ENCODE results near the gene CHRNA4.
"Not testable (repeated sequence)": the region's sequence is repeated elsewhere in the genome, so short reads cannot be mapped to it uniquely, and the experiment has no call there.

The CHRNA4 gene

DNA sequence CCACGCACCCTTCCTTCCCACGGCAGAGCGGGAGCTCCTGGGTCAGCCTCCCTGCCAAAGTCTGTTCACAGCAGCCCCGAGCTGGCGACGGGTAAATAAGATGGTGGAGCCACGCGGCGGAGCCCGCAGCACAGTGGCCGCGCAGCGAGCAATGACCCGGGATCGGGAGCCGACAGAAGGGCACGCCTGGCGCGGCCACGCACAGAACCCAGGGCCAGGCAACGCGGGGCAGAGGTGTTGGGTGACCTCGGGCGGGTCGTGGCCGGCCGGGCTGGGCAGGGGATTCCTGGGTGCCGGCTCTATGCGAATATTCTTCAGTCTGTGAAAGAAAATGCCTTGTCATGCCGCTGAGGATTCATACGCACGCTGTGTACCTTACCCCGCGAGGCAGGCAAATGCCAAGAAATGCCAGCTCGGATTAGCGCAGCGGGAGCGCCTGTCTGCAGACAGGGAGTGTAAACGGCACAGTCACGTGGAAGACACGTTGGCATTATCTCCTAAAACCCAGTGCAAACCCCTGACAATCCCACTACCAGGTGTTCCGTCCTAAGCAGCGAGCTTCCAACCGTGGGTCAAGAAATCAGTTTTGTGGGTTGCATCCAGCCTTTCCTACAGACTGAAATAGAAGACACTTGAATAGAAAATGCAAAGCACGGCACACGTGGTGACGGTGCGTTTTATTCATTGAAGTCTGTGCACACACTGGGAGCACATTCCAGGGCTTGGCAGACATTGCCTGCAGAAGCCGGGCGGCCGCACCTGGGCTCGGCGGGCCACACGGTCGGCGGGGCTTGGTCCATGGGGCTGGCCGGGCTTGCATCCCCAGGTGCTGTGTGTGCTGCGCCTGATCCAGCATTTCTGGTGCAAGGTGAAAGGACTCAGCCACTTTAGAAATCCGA lies 18.3 kb downstream of the CHRNA4 start:
- Histone ChIP-seq H3K27ac (ENCODE audit: low read depth, low read length) (no peak overlapping the region), H3K4me1 (ENCODE audit: control insufficient read depth in 5 of 5, insufficient read depth in 5 of 5, low read length in 5 of 5) (peaks cover 4 to 37% (median 34%) of the 10 kb centered on the region in 5 donors), H3K4me3 (ENCODE audit: low read depth in 1 of 5, low read length in 5 of 5) (no peak overlapping the region), H3K27me3 (ENCODE audit: control insufficient read depth in 5 of 5, insufficient read depth in 4 of 5, low read length in 5 of 5) (peaks cover 0 to 12% (median 6%) of the 10 kb centered on the region in 5 donors), H3K9ac (ENCODE audit: low read length in 5 of 5) (no peak overlapping the region), H3K9me3 (ENCODE audit: control insufficient read depth in 5 of 5, low read length in 5 of 5) (no peaks in the 10 kb centered on the region), H3K36me3 (ENCODE audit: control insufficient read depth in 5 of 5, insufficient read depth in 5 of 5, low read length in 5 of 5) (no peaks in the 10 kb centered on the region)

DNA sequence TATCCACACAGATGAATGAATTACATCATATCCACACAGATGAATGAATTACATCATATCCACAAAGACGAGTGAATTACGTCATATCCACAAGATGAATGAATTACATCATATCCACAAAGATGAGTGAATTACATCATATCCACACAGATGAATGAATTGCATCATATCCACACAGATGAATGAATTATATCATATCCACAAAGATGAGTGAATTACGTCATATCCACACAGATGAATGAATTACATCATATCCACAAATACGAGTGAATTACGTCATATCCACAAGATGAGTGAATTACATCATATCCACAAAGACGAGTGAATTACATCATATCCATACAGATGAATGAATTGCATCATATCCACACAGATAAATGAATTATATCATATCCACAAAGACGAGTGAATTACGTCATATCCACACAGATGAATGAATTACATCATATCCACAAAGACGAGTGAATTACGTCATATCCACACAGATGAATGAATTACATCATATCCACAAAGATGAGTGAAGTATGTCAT lies 20.9 kb downstream of the CHRNA4 start:
- Histone ChIP-seq H3K27me3 (ENCODE audit: control insufficient read depth in 5 of 5, insufficient read depth in 4 of 5, low read length in 5 of 5) (peaks cover 0 to 23% (median 20%) of the 10 kb centered on the region in 5 donors), H3K4me1 (ENCODE audit: control insufficient read depth in 5 of 5, insufficient read depth in 5 of 5, low read length in 5 of 5) (peaks cover 1 to 26% (median 20%) of the 10 kb centered on the region in 5 donors)
- H3K36me3 ChIP-seq (ENCODE audit: control insufficient read depth in 5 of 5, insufficient read depth in 5 of 5, low read length in 5 of 5); H3K4me3 ChIP-seq (ENCODE audit: low read depth in 1 of 5, low read length in 5 of 5); H3K9ac ChIP-seq (ENCODE audit: low read length in 5 of 5); H3K27ac ChIP-seq (ENCODE audit: low read depth, low read length); H3K9me3 ChIP-seq (ENCODE audit: control insufficient read depth in 5 of 5, low read length in 5 of 5): not testable (repeated sequence)

DNA sequence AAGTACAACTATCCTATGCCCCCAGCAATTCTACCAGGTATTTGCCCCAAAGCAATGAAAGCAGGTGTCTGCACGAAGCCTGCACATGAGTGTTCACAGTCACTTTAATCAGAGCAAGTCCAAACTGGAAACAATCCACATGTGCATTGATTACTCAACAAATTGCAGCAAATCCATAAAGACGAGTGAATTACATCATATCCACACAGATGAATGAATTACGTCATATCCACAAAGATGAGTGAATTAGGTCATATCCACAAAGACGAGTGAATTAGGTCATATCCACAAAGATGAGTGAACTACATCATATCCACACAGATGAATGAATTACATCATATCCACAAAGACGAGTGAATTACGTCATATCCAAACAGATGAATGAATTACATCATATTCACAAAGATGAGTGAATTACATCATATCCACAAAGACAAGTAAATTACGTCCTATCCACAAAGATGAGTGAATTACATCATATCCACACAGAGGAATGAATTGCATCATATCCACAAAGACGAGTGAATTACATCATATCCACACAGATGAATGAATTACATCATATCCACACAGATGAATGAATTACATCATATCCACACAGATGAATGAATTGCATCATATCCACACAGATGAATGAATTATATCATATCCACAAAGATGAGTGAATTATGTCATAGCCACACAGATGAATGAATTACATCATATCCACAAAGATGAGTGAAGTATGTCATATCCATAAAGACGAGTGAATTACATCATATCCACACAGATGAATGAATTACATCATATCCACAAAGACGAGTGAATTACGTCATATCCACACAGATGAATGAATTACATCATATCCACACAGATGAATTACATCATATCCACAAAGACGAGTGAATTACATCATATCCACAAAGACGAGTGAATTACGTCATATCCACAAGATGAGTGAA lies 21.7 kb downstream of the CHRNA4 start:
- H3K27ac ChIP-seq (ENCODE audit: low read depth, low read length); H3K9ac ChIP-seq (ENCODE audit: low read length in 5 of 5); H3K36me3 ChIP-seq (ENCODE audit: control insufficient read depth in 5 of 5, insufficient read depth in 5 of 5, low read length in 5 of 5); H3K4me3 ChIP-seq (ENCODE audit: low read depth in 1 of 5, low read length in 5 of 5); H3K9me3 ChIP-seq (ENCODE audit: control insufficient read depth in 5 of 5, low read length in 5 of 5): not testable (repeated sequence)
- Histone ChIP-seq H3K4me1 (ENCODE audit: control insufficient read depth in 5 of 5, insufficient read depth in 5 of 5, low read length in 5 of 5) (peaks cover 0 to 18% (median 12%) of the 10 kb centered on the region in 5 donors), H3K27me3 (ENCODE audit: control insufficient read depth in 5 of 5, insufficient read depth in 4 of 5, low read length in 5 of 5) (peaks cover 0 to 29% (median 27%) of the 10 kb centered on the region in 5 donors)

DNA sequence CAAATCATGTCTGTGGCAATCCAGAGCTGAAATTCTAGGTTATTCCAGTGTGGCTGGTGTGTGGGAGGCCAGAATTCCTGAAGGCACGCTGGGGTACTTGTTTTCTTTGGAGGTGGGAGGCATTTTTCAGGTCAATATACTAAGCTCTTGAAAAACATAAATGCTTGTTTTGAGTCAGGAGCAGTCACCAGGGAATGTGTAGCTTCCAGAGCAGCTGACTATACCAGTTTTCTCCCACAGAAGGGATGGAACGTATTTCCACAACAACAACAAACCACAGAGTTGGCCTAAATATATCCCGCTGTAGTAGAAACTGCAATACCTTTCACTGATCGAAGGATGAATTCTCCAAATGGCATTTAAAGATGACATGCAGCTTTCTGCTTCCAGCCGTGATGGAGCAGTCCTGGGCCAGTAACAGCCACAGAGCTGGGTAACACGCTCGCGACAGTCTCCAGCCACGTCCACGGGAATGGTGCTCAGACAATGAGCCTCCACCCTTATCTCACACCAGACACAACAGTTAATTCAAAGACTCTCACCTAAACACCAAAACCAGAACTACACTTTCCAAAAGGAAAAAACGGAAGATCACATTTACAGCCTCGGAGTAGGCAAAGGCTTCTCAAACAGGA lies 23.2 kb downstream of the CHRNA4 start:
- no peaks in the 10 kb centered on the region for H3K9me3 ChIP-seq (ENCODE audit: control insufficient read depth in 5 of 5, low read length in 5 of 5)
- no peaks in the 10 kb centered on the region for H3K36me3 ChIP-seq (ENCODE audit: control insufficient read depth in 5 of 5, insufficient read depth in 5 of 5, low read length in 5 of 5)
- H3K9ac ChIP-seq (ENCODE audit: low read length in 5 of 5) = no peak overlapping the region
- H3K4me3 ChIP-seq (ENCODE audit: low read depth in 1 of 5, low read length in 5 of 5) = no peak overlapping the region
- no peak overlapping the region for H3K27ac ChIP-seq (ENCODE audit: low read depth, low read length)
- peaks cover 0 to 11% (median 0%) of the 10 kb centered on the region in 5 donors for H3K4me1 ChIP-seq (ENCODE audit: control insufficient read depth in 5 of 5, insufficient read depth in 5 of 5, low read length in 5 of 5)
- peaks cover 5 to 32% (median 29%) of the 10 kb centered on the region in 5 donors for H3K27me3 ChIP-seq (ENCODE audit: control insufficient read depth in 5 of 5, insufficient read depth in 4 of 5, low read length in 5 of 5)

DNA sequence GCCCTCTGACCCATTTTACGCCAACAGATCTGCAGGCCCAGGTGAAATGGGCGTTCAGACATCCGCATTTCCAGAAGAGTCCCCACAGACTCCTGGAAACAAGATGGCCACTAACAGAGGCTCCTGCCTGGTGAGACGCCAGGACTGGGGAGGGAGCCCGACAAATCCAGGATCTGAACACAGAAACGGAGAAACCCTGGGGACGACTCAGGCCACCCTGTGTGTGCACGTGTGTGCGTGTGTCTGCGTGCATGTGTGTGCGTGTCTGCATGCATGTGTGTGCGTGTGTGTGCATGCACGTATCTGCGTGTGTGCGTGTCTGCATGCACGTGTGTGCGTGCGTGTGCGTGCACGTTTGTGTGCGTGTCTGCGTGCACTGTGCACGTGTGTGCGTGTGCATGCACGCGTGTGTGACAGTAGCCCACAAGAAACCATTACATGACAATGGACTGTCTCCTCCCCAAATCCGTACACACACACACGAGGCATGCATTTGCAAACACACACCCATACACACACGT lies 24.9 kb downstream of the CHRNA4 start:
- Histone ChIP-seq H3K9ac (ENCODE audit: low read length in 5 of 5) (no peak overlapping the region), H3K4me3 (ENCODE audit: low read depth in 1 of 5, low read length in 5 of 5) (no peak overlapping the region), H3K27me3 (ENCODE audit: control insufficient read depth in 5 of 5, insufficient read depth in 4 of 5, low read length in 5 of 5) (peaks cover 5 to 45% (median 38%) of the 10 kb centered on the region in 5 donors), H3K27ac (ENCODE audit: low read depth, low read length) (no peak overlapping the region), H3K9me3 (ENCODE audit: control insufficient read depth in 5 of 5, low read length in 5 of 5) (peaks cover 0 to 10% (median 8%) of the 10 kb centered on the region in 5 donors), H3K36me3 (ENCODE audit: control insufficient read depth in 5 of 5, insufficient read depth in 5 of 5, low read length in 5 of 5) (no peaks in the 10 kb centered on the region), H3K4me1 (ENCODE audit: control insufficient read depth in 5 of 5, insufficient read depth in 5 of 5, low read length in 5 of 5) (peaks cover 0 to 11% (median 0%) of the 10 kb centered on the region in 5 donors)

DNA sequence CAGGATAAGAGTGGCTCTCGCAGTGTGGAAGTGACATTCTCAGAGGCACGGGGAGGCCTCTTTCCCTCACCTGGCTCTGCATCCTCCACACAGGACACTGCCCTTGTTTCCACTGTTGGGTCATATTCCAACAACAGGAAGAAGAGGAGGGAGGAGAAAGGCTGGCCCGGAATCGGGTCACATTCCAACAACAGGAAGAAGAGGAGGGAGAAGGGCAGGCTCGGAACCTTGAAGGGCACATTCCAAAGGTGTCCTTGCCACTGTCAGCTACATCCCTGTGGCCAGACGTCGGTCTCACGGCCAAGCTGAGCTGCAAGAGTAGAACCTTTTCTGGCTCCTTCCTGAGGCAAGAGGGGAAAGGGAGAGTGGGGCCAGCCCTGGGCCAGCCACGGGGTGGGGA lies 25.4 kb downstream of the CHRNA4 start:
- Histone ChIP-seq H3K4me1 (ENCODE audit: control insufficient read depth in 5 of 5, insufficient read depth in 5 of 5, low read length in 5 of 5) (peaks cover 0 to 11% (median 0%) of the 10 kb centered on the region in 5 donors), H3K4me3 (ENCODE audit: low read depth in 1 of 5, low read length in 5 of 5) (no peak overlapping the region), H3K9me3 (ENCODE audit: control insufficient read depth in 5 of 5, low read length in 5 of 5) (peaks cover 0 to 11% (median 8%) of the 10 kb centered on the region in 5 donors), H3K9ac (ENCODE audit: low read length in 5 of 5) (no peak overlapping the region), H3K27me3 (ENCODE audit: control insufficient read depth in 5 of 5, insufficient read depth in 4 of 5, low read length in 5 of 5) (peaks cover 8 to 50% (median 40%) of the 10 kb centered on the region in 5 donors), H3K27ac (ENCODE audit: low read depth, low read length) (no peak overlapping the region), H3K36me3 (ENCODE audit: control insufficient read depth in 5 of 5, insufficient read depth in 5 of 5, low read length in 5 of 5) (no peaks in the 10 kb centered on the region)

DNA sequence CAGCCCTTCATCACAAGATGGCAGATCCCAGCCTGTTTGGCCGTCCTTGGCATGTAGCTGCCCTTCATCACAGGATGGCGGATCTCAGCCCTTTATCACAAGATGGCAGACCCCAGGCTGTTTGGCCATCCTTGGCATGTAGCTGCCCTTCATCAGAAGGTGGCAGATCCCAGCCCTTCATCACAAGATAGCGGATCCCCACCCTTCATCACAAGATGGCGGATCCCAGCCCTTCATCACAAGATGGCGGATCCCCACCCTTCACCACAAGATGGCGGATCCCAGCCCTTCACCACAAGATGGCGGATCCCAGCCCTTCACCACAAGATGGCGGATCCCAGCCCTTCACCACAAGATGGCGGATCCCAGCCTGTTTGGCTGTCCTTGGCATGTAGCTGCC lies 26.1 kb downstream of the CHRNA4 start:
- not testable (repeated sequence) for H3K36me3 ChIP-seq (ENCODE audit: control insufficient read depth in 5 of 5, insufficient read depth in 5 of 5, low read length in 5 of 5); H3K4me3 ChIP-seq (ENCODE audit: low read depth in 1 of 5, low read length in 5 of 5); H3K27ac ChIP-seq (ENCODE audit: low read depth, low read length); H3K9ac ChIP-seq (ENCODE audit: low read length in 5 of 5)
- peaks cover 0 to 11% (median 8%) of the 10 kb centered on the region in 5 donors for H3K9me3 ChIP-seq (ENCODE audit: control insufficient read depth in 5 of 5, low read length in 5 of 5)
- peaks cover 14 to 56% (median 43%) of the 10 kb centered on the region in 5 donors for H3K27me3 ChIP-seq (ENCODE audit: control insufficient read depth in 5 of 5, insufficient read depth in 4 of 5, low read length in 5 of 5)
- H3K4me1 ChIP-seq (ENCODE audit: control insufficient read depth in 5 of 5, insufficient read depth in 5 of 5, low read length in 5 of 5) = peaks cover 0 to 11% (median 0%) of the 10 kb centered on the region in 5 donors

DNA sequence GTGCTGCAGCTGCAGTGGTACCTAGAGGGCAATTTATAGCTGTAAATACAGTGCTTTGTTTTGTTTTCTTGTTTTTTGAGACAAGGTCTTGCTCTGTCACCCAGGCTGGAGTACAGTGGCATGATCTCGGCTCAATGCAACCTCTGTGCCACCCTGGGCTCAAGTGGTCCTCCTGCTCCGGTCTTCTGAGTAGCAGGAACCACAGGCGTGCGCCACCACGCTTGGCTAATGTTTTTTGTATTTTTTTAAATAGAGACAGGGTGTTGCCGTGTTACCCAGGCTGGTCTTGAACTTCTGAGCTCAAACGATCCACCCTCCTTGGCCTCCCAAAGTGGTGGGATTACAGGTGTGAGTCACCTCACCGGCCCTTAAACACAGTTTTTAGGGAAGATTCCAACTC lies 26.8 kb downstream of the CHRNA4 start:
- no peaks in the 10 kb centered on the region for H3K36me3 ChIP-seq (ENCODE audit: control insufficient read depth in 5 of 5, insufficient read depth in 5 of 5, low read length in 5 of 5)
- H3K4me3 ChIP-seq (ENCODE audit: low read depth in 1 of 5, low read length in 5 of 5) = no peak overlapping the region
- H3K27me3 ChIP-seq (ENCODE audit: control insufficient read depth in 5 of 5, insufficient read depth in 4 of 5, low read length in 5 of 5) = peaks cover 17 to 63% (median 43%) of the 10 kb centered on the region in 5 donors
- H3K27ac ChIP-seq (ENCODE audit: low read depth, low read length) = no peak overlapping the region
- no peak overlapping the region for H3K9ac ChIP-seq (ENCODE audit: low read length in 5 of 5)
- peaks cover 0 to 11% (median 0%) of the 10 kb centered on the region in 5 donors for H3K4me1 ChIP-seq (ENCODE audit: control insufficient read depth in 5 of 5, insufficient read depth in 5 of 5, low read length in 5 of 5)
- peaks cover 0 to 11% (median 8%) of the 10 kb centered on the region in 5 donors for H3K9me3 ChIP-seq (ENCODE audit: control insufficient read depth in 5 of 5, low read length in 5 of 5)

DNA sequence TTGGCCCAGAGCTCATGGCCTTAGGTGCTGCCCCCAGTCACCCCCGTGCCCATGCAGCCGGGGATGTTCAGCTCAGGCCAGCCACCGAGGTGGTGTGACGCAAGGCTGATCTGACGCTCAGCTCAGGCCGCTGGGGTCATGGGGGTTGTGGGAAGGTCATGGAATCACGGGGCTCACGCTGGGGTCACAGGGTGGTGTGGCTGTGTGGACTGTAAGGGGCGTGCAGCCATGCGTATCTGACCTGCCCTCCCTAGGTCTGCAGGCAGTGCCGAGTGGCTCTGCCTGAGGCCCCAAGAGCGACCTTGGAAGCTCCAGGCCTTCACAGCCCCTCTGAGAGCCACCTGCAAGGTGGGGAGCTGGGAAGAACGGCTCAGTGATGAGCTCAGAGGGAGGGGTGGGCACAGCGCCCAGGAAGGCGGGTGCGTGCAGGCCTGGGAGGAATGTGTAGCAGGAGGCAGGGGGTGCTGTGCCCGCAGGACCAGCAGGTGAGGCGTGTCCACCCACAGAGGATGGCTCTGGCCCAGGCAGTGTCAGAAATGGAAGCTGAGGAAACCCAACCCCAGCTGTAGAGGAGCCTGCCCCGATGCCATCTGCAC lies 27.8 kb downstream of the CHRNA4 start:
- Histone ChIP-seq H3K27me3 (ENCODE audit: control insufficient read depth in 5 of 5, insufficient read depth in 4 of 5, low read length in 5 of 5) (peaks cover 17 to 68% (median 46%) of the 10 kb centered on the region in 5 donors), H3K9me3 (ENCODE audit: control insufficient read depth in 5 of 5, low read length in 5 of 5) (peaks cover 0 to 11% (median 8%) of the 10 kb centered on the region in 5 donors), H3K9ac (ENCODE audit: low read length in 5 of 5) (no peak overlapping the region), H3K36me3 (ENCODE audit: control insufficient read depth in 5 of 5, insufficient read depth in 5 of 5, low read length in 5 of 5) (no peaks in the 10 kb centered on the region), H3K4me3 (ENCODE audit: low read depth in 1 of 5, low read length in 5 of 5) (no peak overlapping the region), H3K27ac (ENCODE audit: low read depth, low read length) (no peak overlapping the region), H3K4me1 (ENCODE audit: control insufficient read depth in 5 of 5, insufficient read depth in 5 of 5, low read length in 5 of 5) (peaks cover 0 to 11% (median 0%) of the 10 kb centered on the region in 5 donors)

All from subcutaneous abdominal adipose tissue (tissue), 5 donors.